ENCODE results near the gene CHN2.
A peak's percentile ranks its signal among the peaks of the same experiment; 100 is the strongest.

CHN2 gene

GRCh38 chr7:29277436-29278215, 83.1 kb downstream of the CHN2 start:
- Histone ChIP-seq H3K27ac (ENCODE audit: insufficient read depth in 1 of 2, low read depth in 1 of 2, low read length in 2 of 2, poor library complexity in 1 of 2, severe bottlenecking in 2 of 2) (no peak overlapping the region), H3K4me3 (ENCODE audit: control insufficient read depth in 1 of 7, extremely low read depth in 1 of 7, insufficient read depth in 4 of 7, low read depth in 2 of 7, low read length in 6 of 7) (no peak overlapping the region), H3K4me1 (ENCODE audit: control extremely low read depth in 1 of 4, control insufficient read depth in 4 of 4, insufficient read depth in 4 of 4, low read length in 3 of 4) (peaks cover 8 to 15% (median 11%) of the 10 kb centered on the region in 4 experiments), H3K9me3 (ENCODE audit: control extremely low read depth in 1 of 5, control insufficient read depth in 4 of 5, insufficient read depth in 2 of 5, low read depth in 1 of 5, low read length in 4 of 5) (no peaks in the 10 kb centered on the region), H3K27me3 (replicated peaks in 2 of 5; ENCODE audit: control insufficient read depth in 4 of 5, insufficient read depth in 5 of 5, low read length in 4 of 5) (no peaks in the 10 kb centered on the region), H3K36me3 (ENCODE audit: control insufficient read depth in 4 of 4, insufficient read depth in 4 of 4, low read length in 3 of 4) (no peaks in the 10 kb centered on the region)
- WGBS (ENCODE audit: insufficient coverage) = 94% methylated on average over 2 of the region's 6 CpGs
- DNase-seq = no peak
- POLR2A ChIA-PET = no interaction called here
- CTCF ChIA-PET = interaction anchor here (0.6 to 1.8 kb wide), 2 partner anchors 88 to 295 kb away, joined by 3 to 4 read pairs; no protein-coding TSS in a partner anchor

- H3K27me3 ChIP-seq (replicated peaks in 2 of 5; ENCODE audit: control insufficient read depth in 4 of 5, insufficient read depth in 5 of 5, low read length in 4 of 5) = no peaks in the 10 kb centered on the region
- POLR2A ChIA-PET = no interaction called here
- DNase-seq = no peak
- no peaks in the 10 kb centered on the region for H3K9me3 ChIP-seq (ENCODE audit: control extremely low read depth in 1 of 5, control insufficient read depth in 4 of 5, insufficient read depth in 2 of 5, low read depth in 1 of 5, low read length in 4 of 5)
- CTCF ChIA-PET = interaction anchor here (1.8 kb wide), 1 partner anchor 89 kb away, joined by 4 read pairs; no protein-coding TSS in a partner anchor
- peaks cover 8 to 18% (median 12%) of the 10 kb centered on the region in 4 experiments for H3K4me1 ChIP-seq (ENCODE audit: control extremely low read depth in 1 of 4, control insufficient read depth in 4 of 4, insufficient read depth in 4 of 4, low read length in 3 of 4)
- H3K4me3 ChIP-seq (ENCODE audit: control insufficient read depth in 1 of 7, extremely low read depth in 1 of 7, insufficient read depth in 4 of 7, low read depth in 2 of 7, low read length in 6 of 7) = no peak overlapping the region
- WGBS (ENCODE audit: insufficient coverage) = 87% methylated on average over 9 of the region's 9 CpGs
- H3K27ac ChIP-seq (ENCODE audit: insufficient read depth in 1 of 2, low read depth in 1 of 2, low read length in 2 of 2, poor library complexity in 1 of 2, severe bottlenecking in 2 of 2) = no peak overlapping the region
- H3K36me3 ChIP-seq (ENCODE audit: control insufficient read depth in 4 of 4, insufficient read depth in 4 of 4, low read length in 3 of 4) = no peaks in the 10 kb centered on the region
These were observed 83.9 kb downstream of the CHN2 start for GRCh38 chr7:29278337-29279069.

GRCh38 chr7:29281782-29282541, 87.4 kb downstream of the CHN2 start:
- H3K36me3 ChIP-seq (ENCODE audit: control insufficient read depth in 4 of 4, insufficient read depth in 4 of 4, low read length in 3 of 4) = no peaks in the 10 kb centered on the region
- DNase-seq = no peak
- H3K4me3 ChIP-seq (ENCODE audit: control insufficient read depth in 1 of 7, extremely low read depth in 1 of 7, insufficient read depth in 4 of 7, low read depth in 2 of 7, low read length in 6 of 7) = no peak overlapping the region
- H3K27me3 ChIP-seq (replicated peaks in 2 of 5; ENCODE audit: control insufficient read depth in 4 of 5, insufficient read depth in 5 of 5, low read length in 4 of 5) = no peaks in the 10 kb centered on the region
- WGBS (ENCODE audit: insufficient coverage) = 89% methylated on average over 10 of the region's 12 CpGs
- peaks cover 10 to 31% (median 21%) of the 10 kb centered on the region in 4 experiments for H3K4me1 ChIP-seq (ENCODE audit: control extremely low read depth in 1 of 4, control insufficient read depth in 4 of 4, insufficient read depth in 4 of 4, low read length in 3 of 4)
- ChIA-PET POLR2A (no interaction called here), CTCF (interaction anchor here (0.8 to 2.3 kb wide), 6 partner anchors 11 to 126 kb away, joined by 3 to 7 read pairs (median 4); no protein-coding TSS in a partner anchor)
- no peak overlapping the region for H3K27ac ChIP-seq (ENCODE audit: insufficient read depth in 1 of 2, low read depth in 1 of 2, low read length in 2 of 2, poor library complexity in 1 of 2, severe bottlenecking in 2 of 2)
- no peaks in the 10 kb centered on the region for H3K9me3 ChIP-seq (ENCODE audit: control extremely low read depth in 1 of 5, control insufficient read depth in 4 of 5, insufficient read depth in 2 of 5, low read depth in 1 of 5, low read length in 4 of 5)

- Histone ChIP-seq H3K27ac (ENCODE audit: insufficient read depth in 1 of 2, low read depth in 1 of 2, low read length in 2 of 2, poor library complexity in 1 of 2, severe bottlenecking in 2 of 2) (no peak overlapping the region), H3K4me1 (ENCODE audit: control extremely low read depth in 1 of 4, control insufficient read depth in 4 of 4, insufficient read depth in 4 of 4, low read length in 3 of 4) (peaks cover 10 to 36% (median 21%) of the 10 kb centered on the region in 4 experiments), H3K36me3 (ENCODE audit: control insufficient read depth in 4 of 4, insufficient read depth in 4 of 4, low read length in 3 of 4) (no peaks in the 10 kb centered on the region), H3K4me3 (ENCODE audit: control insufficient read depth in 1 of 7, extremely low read depth in 1 of 7, insufficient read depth in 4 of 7, low read depth in 2 of 7, low read length in 6 of 7) (no peak overlapping the region), H3K27me3 (replicated peaks in 2 of 5; ENCODE audit: control insufficient read depth in 4 of 5, insufficient read depth in 5 of 5, low read length in 4 of 5) (no peaks in the 10 kb centered on the region), H3K9me3 (ENCODE audit: control extremely low read depth in 1 of 5, control insufficient read depth in 4 of 5, insufficient read depth in 2 of 5, low read depth in 1 of 5, low read length in 4 of 5) (no peaks in the 10 kb centered on the region)
- POLR2A ChIA-PET = no interaction called here
- CTCF ChIA-PET = interaction anchor here (1.1 to 2.8 kb wide), 8 partner anchors 9 to 93 kb away, joined by 3 to 10 read pairs (median 4); no protein-coding TSS in a partner anchor
- no peak for DNase-seq
- WGBS (ENCODE audit: insufficient coverage) = 89% methylated on average over 9 of the region's 13 CpGs
These were observed 88.3 kb downstream of the CHN2 start for GRCh38 chr7:29282819-29283414.

GRCh38 chr7:29284696-29285443, 90.3 kb downstream of the CHN2 start:
- no peaks in the 10 kb centered on the region for H3K27me3 ChIP-seq (replicated peaks in 2 of 5; ENCODE audit: control insufficient read depth in 4 of 5, insufficient read depth in 5 of 5, low read length in 4 of 5)
- CTCF ChIA-PET = interaction anchor here (0.8 to 2.8 kb wide), 5 partner anchors 11 to 95 kb away, joined by 3 to 10 read pairs (median 4); no protein-coding TSS in a partner anchor
- H3K9me3 ChIP-seq (ENCODE audit: control extremely low read depth in 1 of 5, control insufficient read depth in 4 of 5, insufficient read depth in 2 of 5, low read depth in 1 of 5, low read length in 4 of 5) = no peaks in the 10 kb centered on the region
- WGBS (ENCODE audit: insufficient coverage) = 58% methylated on average over 6 of the region's 6 CpGs
- H3K36me3 ChIP-seq (ENCODE audit: control insufficient read depth in 4 of 4, insufficient read depth in 4 of 4, low read length in 3 of 4) = no peaks in the 10 kb centered on the region
- H3K4me1 ChIP-seq (ENCODE audit: control extremely low read depth in 1 of 4, control insufficient read depth in 4 of 4, insufficient read depth in 4 of 4, low read length in 3 of 4) = peaks cover 10 to 52% (median 29%) of the 10 kb centered on the region in 4 experiments
- POLR2A ChIA-PET = interaction anchor here (0.6 kb wide), 1 partner anchor 15 kb away, joined by 3 read pairs; no protein-coding TSS in a partner anchor
- no peak for DNase-seq
- H3K4me3 ChIP-seq (ENCODE audit: control insufficient read depth in 1 of 7, extremely low read depth in 1 of 7, insufficient read depth in 4 of 7, low read depth in 2 of 7, low read length in 6 of 7) = peak overlapping the region in 2 of 7 experiments; percentile 28 to 29
- no peak overlapping the region for H3K27ac ChIP-seq (ENCODE audit: insufficient read depth in 1 of 2, low read depth in 1 of 2, low read length in 2 of 2, poor library complexity in 1 of 2, severe bottlenecking in 2 of 2)

- peak; percentile 80 to 96 (median 95) for DNase-seq
- peaks cover 13 to 53% (median 30%) of the 10 kb centered on the region in 4 experiments for H3K4me1 ChIP-seq (ENCODE audit: control extremely low read depth in 1 of 4, control insufficient read depth in 4 of 4, insufficient read depth in 4 of 4, low read length in 3 of 4)
- H3K27ac ChIP-seq (ENCODE audit: insufficient read depth in 1 of 2, low read depth in 1 of 2, low read length in 2 of 2, poor library complexity in 1 of 2, severe bottlenecking in 2 of 2) = no peak overlapping the region
- ChIA-PET POLR2A (interaction anchor here (0.6 kb wide), 1 partner anchor 15 kb away, joined by 3 read pairs; no protein-coding TSS in a partner anchor), CTCF (interaction anchor here (2.8 kb wide), 1 partner anchor 12 kb away, joined by 10 read pairs; no protein-coding TSS in a partner anchor)
- H3K36me3 ChIP-seq (ENCODE audit: control insufficient read depth in 4 of 4, insufficient read depth in 4 of 4, low read length in 3 of 4) = no peaks in the 10 kb centered on the region
- H3K9me3 ChIP-seq (ENCODE audit: control extremely low read depth in 1 of 5, control insufficient read depth in 4 of 5, insufficient read depth in 2 of 5, low read depth in 1 of 5, low read length in 4 of 5) = no peaks in the 10 kb centered on the region
- H3K4me3 ChIP-seq (ENCODE audit: control insufficient read depth in 1 of 7, extremely low read depth in 1 of 7, insufficient read depth in 4 of 7, low read depth in 2 of 7, low read length in 6 of 7) = no peak overlapping the region
- 0% methylated on average over 1 of the region's 4 CpGs for WGBS (ENCODE audit: insufficient coverage)
- H3K27me3 ChIP-seq (replicated peaks in 2 of 5; ENCODE audit: control insufficient read depth in 4 of 5, insufficient read depth in 5 of 5, low read length in 4 of 5) = no peaks in the 10 kb centered on the region
These were observed 90.8 kb downstream of the CHN2 start for GRCh38 chr7:29285444-29285793.

Measured in common myeloid progenitor, CD34-positive (primary cell).